Transverse colon (tissue), 4 donors: Measurements from ENCODE around the gene SLC19A1.

Experiments
- CTCF ChIP-seq, 5 experiments: fragments of 200-600 bp in 3 of 5; fragments of 450-650 bp in 2 of 5; sonication (generic) in 3 of 5; IDR thresholded peaks; 1 replicate in 2 of 5; 2 replicates in 3 of 5; pipeline ENCODE4 v1.5.1; 2016 to 2017; ENCODE audit warnings: antibody characterized with exemption in 5 of 5, inconsistent platforms in 3 of 5, mild to moderate bottlenecking in 2 of 5, moderate library complexity in 1 of 5
- POLR2A ChIP-seq: fragments of 450-650 bp; IDR thresholded peaks from one replicate; pipeline ENCODE4 v1.6.1; 2016; ENCODE audit warnings: antibody characterized with exemption, mild to moderate bottlenecking, moderate library complexity
- POLR2AphosphoS5 ChIP-seq, 3 donors: sonication (generic); formaldehyde crosslinking; IDR thresholded peaks; one replicate each; pipeline ENCODE4 v1.6.1; 2016; ENCODE audit warnings: antibody characterized with exemption in 3 of 3

- TF ChIP-seq POLR2AphosphoS5 (IDR thresholded peaks at IDR 0.05) (no peak), CTCF (IDR thresholded peaks at IDR 0.05) (no peak), POLR2A (no peak)
Measured at GRCh38 chr21:45537746-45538291, 4.4 kb downstream of the SLC19A1 start.
